NK-92 (cell line): ENCODE data around the gene VEZF1.

Experiments
- DNase-seq: peaks from one replicate; lab custom pipeline; 2025; ENCODE audit not compliant: unreplicated experiment; lab: John Stamatoyannopoulos, UW

The VEZF1 gene

DNA sequence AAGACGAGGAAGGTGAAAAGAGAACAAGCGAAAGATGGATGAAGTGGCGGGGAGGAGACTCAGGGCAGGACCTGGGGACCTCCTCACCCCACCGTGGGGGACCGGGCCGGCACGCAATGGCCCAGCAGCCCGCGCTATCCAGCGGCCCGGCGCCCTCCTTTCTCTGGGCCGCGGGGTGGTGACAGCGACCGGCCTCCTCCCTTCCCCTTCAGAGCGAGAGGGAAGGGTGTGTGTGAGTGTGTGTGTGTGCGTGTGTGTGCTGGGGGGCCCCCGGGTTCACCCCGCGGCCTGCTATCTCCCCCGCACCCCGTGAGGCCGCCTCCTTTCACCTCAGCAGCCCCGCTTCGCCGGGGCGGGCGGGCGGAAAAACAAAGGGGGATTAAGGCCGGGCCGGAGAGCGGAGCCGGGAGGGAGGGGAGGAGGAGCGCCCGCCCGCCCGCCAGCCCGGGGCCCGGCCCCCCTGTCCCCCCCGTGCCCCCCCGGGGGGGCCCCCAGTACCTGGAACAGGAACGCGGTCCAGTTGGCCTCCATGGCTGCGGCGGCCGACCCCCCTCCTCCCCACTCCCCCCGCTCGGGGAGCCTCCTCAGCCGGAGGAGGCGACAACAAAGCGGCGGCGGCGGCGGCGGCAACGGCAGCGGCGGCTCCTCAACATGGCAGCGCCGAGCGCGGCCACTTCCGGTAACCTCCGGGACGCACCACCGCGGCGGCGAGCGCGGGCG lies at the start of gene VEZF1:
VEZF1 (minus strand) TSS at position 674 of the 720 bp plus-strand sequence; CDS start at position 531, 143 bp downstream.
- DNase-seq: no peak

GRCh38 chr17:58032691-58033415 lies 44.8 kb upstream of the VEZF1 start:
- no peak for DNase-seq

- DNase-seq: no peak
These were observed 40.5 kb upstream of the VEZF1 start for GRCh38 chr17:58028578-58028977.

- DNase-seq: no peak
These were observed 32.3 kb upstream of the VEZF1 start for GRCh38 chr17:58020401-58020800.

DNA sequence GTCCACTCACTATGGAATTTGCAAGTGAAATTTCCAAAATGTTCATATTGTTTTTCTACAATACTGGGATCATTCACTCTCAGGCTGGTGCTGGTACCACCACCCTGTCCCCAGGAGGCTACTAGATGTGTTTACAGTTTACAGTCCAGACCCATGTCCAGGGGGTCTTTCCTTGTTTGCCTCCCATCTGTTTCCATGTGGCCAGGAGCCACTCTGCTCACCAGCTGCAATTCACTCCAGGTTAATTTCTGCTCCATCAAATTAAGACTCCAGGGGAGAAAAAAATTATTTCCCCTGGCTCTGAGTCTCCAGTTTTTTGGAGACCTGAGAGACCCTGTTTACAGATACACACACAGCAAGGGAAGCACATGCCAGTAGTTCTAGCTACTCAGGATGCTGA lies 31.5 kb upstream of the VEZF1 start:
- DNase-seq: no peak

DNA sequence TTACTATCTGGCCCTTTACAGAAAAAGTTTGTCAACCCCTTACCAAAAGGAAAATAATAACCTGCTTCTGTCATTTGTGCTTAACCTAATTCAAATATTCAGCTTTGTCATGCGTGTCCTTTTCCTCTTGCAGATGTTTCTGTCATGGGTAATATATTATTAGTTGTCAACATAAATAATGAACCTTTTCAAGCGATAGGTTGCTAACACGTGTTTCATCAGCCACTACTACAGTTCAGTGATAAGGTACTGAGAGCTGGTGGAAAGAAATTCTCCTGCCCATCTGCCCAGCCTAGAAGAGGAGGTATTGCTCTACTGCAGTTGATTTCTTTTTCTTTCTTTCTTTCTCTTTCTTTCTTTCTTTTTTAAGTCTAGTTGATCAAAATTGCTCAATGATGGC lies 31.0 kb upstream of the VEZF1 start:
- DNase-seq: no peak

GRCh38 chr17:58010067-58010799 lies 22.2 kb upstream of the VEZF1 start:
- DNase-seq: no peak

GRCh38 chr17:58007781-58008706 lies 20.0 kb upstream of the VEZF1 start:
- DNase-seq: no peak

DNA sequence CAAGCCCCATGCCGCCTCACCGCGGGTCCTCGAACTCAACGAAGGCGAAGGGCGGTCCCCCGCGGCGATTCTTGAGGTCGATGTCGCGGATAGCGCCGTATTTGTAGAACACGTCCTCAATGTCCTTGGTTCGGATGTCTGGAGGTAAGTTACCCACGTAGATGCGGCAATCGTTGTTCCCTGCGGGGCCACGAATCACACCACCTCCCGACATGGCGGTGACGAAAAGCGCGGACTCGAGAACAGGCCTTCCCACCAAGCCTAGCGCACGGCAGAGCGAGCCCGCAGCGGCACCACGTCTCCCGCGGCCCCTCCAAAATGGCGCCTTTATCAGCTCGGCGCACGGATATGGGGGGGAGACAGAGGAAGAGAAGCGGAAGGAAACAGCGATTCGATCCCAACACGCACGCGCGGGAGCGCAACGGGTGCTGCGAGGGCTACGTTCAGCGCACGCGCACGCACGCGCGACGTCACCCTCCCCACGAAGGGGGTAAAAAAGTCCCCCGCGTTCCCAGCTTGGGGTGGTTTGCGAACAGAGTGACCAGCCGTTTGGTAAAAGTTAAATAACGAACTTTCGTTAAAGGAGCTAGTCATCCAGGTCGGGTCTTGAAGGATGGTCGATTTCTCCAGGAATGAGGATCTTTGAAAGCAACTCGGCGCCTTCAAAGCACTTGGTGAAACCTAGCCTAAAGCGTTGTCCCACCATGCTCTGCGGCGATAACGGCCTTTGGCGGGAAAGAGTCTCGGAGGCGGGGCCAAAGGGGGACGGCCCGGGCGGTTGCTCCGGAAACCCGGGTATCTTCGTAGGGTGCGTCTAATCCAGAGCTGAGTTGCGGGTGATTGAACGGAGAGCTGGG lies 19.1 kb upstream of the VEZF1 start, which contains the start of gene SRSF1:
SRSF1 (minus strand) TSS at position 323 of the 857 bp plus-strand sequence; CDS start at position 214, 109 bp downstream.
- DNase-seq: peak; percentile 90

- DNase-seq: no peak
These were observed 18.5 kb upstream of the VEZF1 start for GRCh38 chr17:58006560-58006923.

GRCh38 chr17:58005728-58006559 lies 17.9 kb upstream of the VEZF1 start:
- DNase-seq: no peak

- DNase-seq: no peak
These were observed 17.1 kb upstream of the VEZF1 start for GRCh38 chr17:58005031-58005727.

DNA sequence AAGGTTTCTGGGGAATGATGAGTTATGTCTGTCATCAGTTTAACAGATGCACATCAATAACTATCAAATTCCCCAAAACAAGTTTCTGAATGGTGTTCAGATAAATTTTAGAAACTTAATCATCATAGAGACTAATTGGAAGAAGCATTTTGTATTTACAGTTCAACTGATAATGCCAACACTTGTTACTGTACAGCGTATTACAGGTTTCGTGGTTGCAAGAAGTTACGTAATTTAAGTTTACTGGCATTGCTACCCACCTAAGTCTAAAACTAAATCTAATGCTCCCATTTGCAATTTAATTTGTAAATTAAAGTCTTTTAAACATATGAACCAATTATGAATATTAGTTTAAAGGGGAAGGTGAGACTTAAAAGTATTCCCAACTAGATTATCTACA lies 16.0 kb upstream of the VEZF1 start:
- no peak for DNase-seq

- DNase-seq: no peak
These were observed 14.9 kb upstream of the VEZF1 start for GRCh38 chr17:58002973-58003372.

GRCh38 chr17:58002154-58002948 lies 14.3 kb upstream of the VEZF1 start:
- no peak for DNase-seq

- DNase-seq: no peak
These were observed 13.5 kb upstream of the VEZF1 start for GRCh38 chr17:58001461-58002124.

DNA sequence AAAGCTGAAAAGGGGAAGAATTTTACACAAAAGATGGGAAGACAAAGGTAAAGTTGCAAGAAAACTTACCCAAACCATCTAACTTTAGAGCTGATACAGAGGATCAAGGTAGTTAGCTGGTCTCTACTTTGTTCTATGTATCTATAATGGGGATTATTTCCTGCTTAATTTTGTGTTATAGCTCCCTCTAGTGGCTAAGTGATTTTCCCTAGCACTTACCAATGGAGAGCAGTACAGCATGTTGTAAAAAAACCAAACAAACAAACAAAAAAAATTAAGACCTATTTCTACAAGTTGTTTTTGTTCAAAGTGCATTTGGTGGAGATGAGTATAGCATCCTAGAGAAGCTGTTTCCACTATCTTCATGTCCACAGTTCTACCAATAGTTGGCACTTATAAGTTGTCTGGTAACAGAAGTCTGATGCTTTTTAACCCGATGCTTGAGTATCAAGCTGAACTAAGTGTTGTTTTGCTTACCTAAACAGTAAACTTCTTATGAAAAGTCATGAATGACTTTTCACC lies 11.5 kb upstream of the VEZF1 start:
- no peak for DNase-seq
